Trophoblast cell (in vitro differentiated cells and primary cell): ENCODE measurements around the gene DDHD1.
"Not testable (repeated sequence)": the region's sequence is repeated elsewhere in the genome, so short reads cannot be mapped to it uniquely, and the experiment has no call there.

Experiments
- DNase-seq, 2 donors: peaks; one replicate each; pipeline ENCODE4 v3.0.0-alpha.2; 2016
- H2AFZ ChIP-seq: 2 replicates; pipeline ENCODE4 v1.6.1; 2013; ENCODE audit warnings: low read length, moderate library complexity, mild to moderate bottlenecking; ENCODE audit not compliant: insufficient read depth, poor library complexity
- H2AK5ac ChIP-seq: 2 replicates; pipeline ENCODE4 v1.6.1; 2013; ENCODE audit warnings: mild to moderate bottlenecking, low read length
- H2BK120ac ChIP-seq: 2 replicates; pipeline ENCODE4 v1.6.1; 2013; ENCODE audit warnings: low read length, mild to moderate bottlenecking, moderate library complexity; ENCODE audit not compliant: insufficient read depth, poor library complexity
- H2BK12ac ChIP-seq: 2 replicates; pipeline ENCODE4 v1.6.1; 2013; ENCODE audit warnings: mild to moderate bottlenecking, low read length, moderate library complexity
- H2BK5ac ChIP-seq: 2 replicates; pipeline ENCODE4 v1.6.1; 2013; ENCODE audit warnings: low read length, low read depth, moderate library complexity, mild to moderate bottlenecking; ENCODE audit not compliant: poor library complexity
- H3K14ac ChIP-seq: 2 replicates; pipeline ENCODE4 v1.6.1; 2013; ENCODE audit warnings: mild to moderate bottlenecking, low read length
- H3K18ac ChIP-seq: 2 replicates; pipeline ENCODE4 v1.6.1; 2013; ENCODE audit warnings: mild to moderate bottlenecking, low read length
- H3K23ac ChIP-seq: 2 replicates; pipeline ENCODE4 v1.6.1; 2013; ENCODE audit warnings: low read length
- H3K27ac ChIP-seq: 2 replicates; pipeline ENCODE4 v1.5.1; 2013; ENCODE audit warnings: low read depth, mild to moderate bottlenecking, inconsistent platforms, low read length, moderate library complexity
- H3K27me3 ChIP-seq: 2 replicates; pipeline ENCODE4 v1.6.1; 2013; ENCODE audit warnings: inconsistent platforms, mild to moderate bottlenecking, low read length, moderate library complexity; ENCODE audit not compliant: insufficient read depth
- H3K36me3 ChIP-seq, 2 experiments: 1 replicate in 1 of 2; 2 replicates in 1 of 2; pipeline ENCODE4 v1.6.1; 2013; ENCODE audit warnings: low read length in 2 of 2, mild to moderate bottlenecking in 2 of 2, moderate library complexity in 1 of 2; ENCODE audit not compliant: insufficient read depth in 2 of 2, control insufficient read depth in 1 of 2
- H3K4ac ChIP-seq: 2 replicates; pipeline ENCODE4 v1.6.1; 2013; ENCODE audit warnings: low read depth, mild to moderate bottlenecking, low read length, moderate library complexity
- H3K4me1 ChIP-seq, 2 experiments: 1 replicate in 1 of 2; 2 replicates in 1 of 2; pipeline ENCODE4 v1.6.1; 2013; ENCODE audit warnings: low read length in 2 of 2, mild to moderate bottlenecking in 2 of 2, moderate library complexity in 1 of 2; ENCODE audit not compliant: insufficient read depth in 2 of 2, control insufficient read depth in 1 of 2
- H3K4me2 ChIP-seq: 2 replicates; pipeline ENCODE4 v1.6.1; 2013; ENCODE audit warnings: inconsistent platforms, mild to moderate bottlenecking, low read length, moderate library complexity
- H3K4me3 ChIP-seq: 2 replicates; pipeline ENCODE4 v1.5.1; 2013; ENCODE audit warnings: mild to moderate bottlenecking, low read depth, low read length, inconsistent platforms
- H3K79me1 ChIP-seq: one replicate; pipeline ENCODE4 v1.6.1; 2013; ENCODE audit warnings: low read length
- H3K79me2 ChIP-seq: 2 replicates; pipeline ENCODE4 v1.6.1; 2013; ENCODE audit warnings: low read length, mild to moderate bottlenecking; ENCODE audit not compliant: control insufficient read depth, insufficient read depth, poor library complexity
- H3K9ac ChIP-seq: 2 replicates; pipeline ENCODE4 v1.6.1; 2013; ENCODE audit warnings: mild to moderate bottlenecking, low read length
- H3K9me3 ChIP-seq: 2 replicates; pipeline ENCODE4 v1.6.1; 2013; ENCODE audit warnings: low read depth, mild to moderate bottlenecking, control low read depth, inconsistent platforms, low read length; ENCODE audit not compliant: insufficient read depth
- H4K12ac ChIP-seq: 2 replicates; pipeline ENCODE4 v1.6.1; 2013; ENCODE audit warnings: low read depth, mild to moderate bottlenecking, low read length, moderate library complexity
- H4K8ac ChIP-seq: 2 replicates; pipeline ENCODE4 v1.6.1; 2013; ENCODE audit warnings: low read depth, mild to moderate bottlenecking, low read length, moderate library complexity
- H4K91ac ChIP-seq: one replicate; pipeline ENCODE4 v1.6.1; 2013; ENCODE audit warnings: low read depth, mild to moderate bottlenecking, low read length, moderate library complexity
- WGBS: extraction: QIAGEN DNeasy Blood & Tissue Kit; methylation state at CpG from one replicate; pipeline ENCODE4 v1.1.7; 2013; ENCODE audit warnings: missing lambda C conversion rate; ENCODE audit not compliant: insufficient read length, insufficient coverage; ENCODE audit errors: extremely low coverage; 5-methylcytosine and 5-hydroxymethylcytosine counted together

DDHD1 gene

DNA sequence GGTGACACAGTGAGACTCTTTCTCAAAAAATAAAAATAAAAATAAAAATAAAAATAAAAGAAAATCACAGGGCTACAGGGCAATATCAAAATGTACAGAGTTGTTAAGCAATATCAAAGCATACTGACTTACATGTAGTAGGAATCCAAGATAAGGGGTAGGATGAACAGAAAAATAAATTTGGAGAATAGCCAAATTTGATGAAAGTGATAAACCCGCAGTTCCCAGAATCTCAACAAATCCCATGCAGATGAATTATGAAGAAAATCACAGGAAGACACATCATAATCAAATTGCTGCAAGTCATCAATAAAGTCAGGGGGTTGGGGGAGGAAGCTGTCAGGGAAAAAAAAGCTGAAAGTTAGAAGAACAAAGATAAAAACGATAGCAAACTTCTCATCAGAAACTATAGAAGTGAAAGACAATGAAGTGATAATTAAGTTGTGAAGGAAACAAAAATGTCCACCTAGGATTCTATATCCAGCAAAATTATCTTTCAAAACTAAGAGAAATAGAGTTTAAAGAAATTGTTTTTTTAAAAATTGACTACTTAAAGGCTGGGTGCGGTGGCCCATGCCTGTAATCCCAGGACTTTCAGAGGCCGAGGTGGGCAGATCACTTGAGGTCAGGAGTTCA, 15.4 kb downstream of the DDHD1 start:
- no CpG with 5 or more reads among the region's 4 CpGs for WGBS
- no peaks in the 10 kb centered on the region for H3K79me2 ChIP-seq

DNA sequence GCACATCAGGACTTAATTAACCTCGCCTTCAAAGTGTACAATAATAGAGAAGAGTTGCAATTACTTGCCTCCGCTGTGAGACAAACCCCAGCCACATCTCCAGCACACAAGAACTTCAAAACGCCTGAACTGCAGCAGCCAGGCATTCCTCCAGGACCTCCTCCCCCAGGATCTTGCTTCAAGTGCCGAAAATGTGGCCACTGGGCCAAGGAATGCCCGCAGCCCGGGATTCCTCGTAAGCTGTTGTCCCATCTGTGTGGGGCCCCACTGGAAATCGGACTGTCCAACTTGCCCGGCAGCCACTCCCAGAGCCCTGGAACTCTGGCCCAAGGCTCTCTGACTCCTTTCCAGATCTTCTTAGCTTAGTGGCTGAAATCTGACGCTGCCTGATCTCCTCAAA, 22.6 kb downstream of the DDHD1 start:
- H3K79me1 ChIP-seq, H3K9ac ChIP-seq, H2BK5ac ChIP-seq, H3K9me3 ChIP-seq, H3K27ac ChIP-seq, H3K4me3 ChIP-seq, H3K4me1 ChIP-seq, H3K79me2 ChIP-seq, H2BK12ac ChIP-seq, H4K8ac ChIP-seq, H3K23ac ChIP-seq, H3K27me3 ChIP-seq, H4K12ac ChIP-seq, H2AFZ ChIP-seq, H3K18ac ChIP-seq, H4K91ac ChIP-seq, H3K14ac ChIP-seq, H2BK120ac ChIP-seq, H3K4ac ChIP-seq, H3K4me2 ChIP-seq, H3K36me3 ChIP-seq, H2AK5ac ChIP-seq: not testable (repeated sequence)
- WGBS, result no CpG with 5 or more reads among the region's 10 CpGs
- peak in 1 of 2 donors; percentile 7 for DNase-seq

More for the DNA sequence above, 15.4 kb downstream of the DDHD1 start:
- Histone ChIP-seq H3K4me2 (no peak overlapping the region), H3K18ac (no peak overlapping the region), H3K14ac (no peak overlapping the region), H2BK12ac (no peak overlapping the region), H4K12ac (no peak overlapping the region), H3K4me3 (no peak overlapping the region), H3K36me3 (no peaks in the 10 kb centered on the region), H2AFZ (no peak overlapping the region), H3K4me1 (no peaks in the 10 kb centered on the region), H4K8ac (no peak overlapping the region), H3K9me3 (no peaks in the 10 kb centered on the region), H2BK120ac (no peak overlapping the region), H3K9ac (no peak overlapping the region), H3K23ac (no peak overlapping the region), H3K79me1 (no peaks in the 10 kb centered on the region), H4K91ac (no peak overlapping the region), H3K27ac (no peak overlapping the region), H3K4ac (no peak overlapping the region), H3K27me3 (no peaks in the 10 kb centered on the region), H2BK5ac (no peak overlapping the region), H2AK5ac (no peak overlapping the region)
- DNase-seq, result no peak

DNA sequence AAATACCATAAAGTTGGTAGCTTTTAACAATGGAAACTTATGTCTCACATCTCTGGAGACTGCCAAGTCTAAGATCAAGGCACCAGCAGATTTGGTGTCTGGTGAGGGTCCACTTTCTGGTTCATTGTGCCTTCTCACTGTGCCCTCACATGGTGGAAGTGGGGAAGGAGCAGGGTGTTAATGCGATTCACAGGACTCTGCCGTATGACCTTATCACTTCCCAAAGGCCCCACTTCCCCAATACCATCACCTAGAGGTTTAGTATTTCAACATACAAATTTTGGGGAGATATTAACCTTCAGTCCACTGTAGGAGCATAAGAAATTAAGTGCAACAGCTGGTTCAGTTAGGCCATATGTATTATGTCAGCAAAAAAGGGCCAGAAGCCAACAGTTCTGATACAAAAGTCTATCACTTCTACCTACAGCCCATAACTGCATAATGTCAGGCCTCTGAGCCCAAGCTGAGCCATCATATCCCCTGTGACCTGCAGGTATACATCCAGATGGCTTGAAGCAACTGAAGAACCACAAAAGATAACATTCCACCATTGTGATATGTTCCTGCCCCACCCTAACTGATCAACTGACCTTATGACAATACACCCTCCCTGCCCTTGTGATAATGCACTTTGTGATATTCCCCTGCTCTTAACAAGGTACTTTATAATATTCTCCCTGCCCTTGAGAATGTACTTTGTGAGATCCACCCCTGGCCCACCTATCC, 24.7 kb downstream of the DDHD1 start:
- Histone ChIP-seq H3K9me3 (no peaks in the 10 kb centered on the region), H3K4ac (no peak overlapping the region), H3K14ac (no peak overlapping the region), H3K4me3 (no peak overlapping the region), H3K36me3 (no peaks in the 10 kb centered on the region), H4K91ac (no peak overlapping the region), H3K79me1 (no peaks in the 10 kb centered on the region), H4K12ac (no peak overlapping the region), H2AK5ac (no peak overlapping the region), H3K79me2 (no peaks in the 10 kb centered on the region), H3K4me1 (no peaks in the 10 kb centered on the region), H3K4me2 (no peak overlapping the region), H3K27ac (no peak overlapping the region), H3K18ac (no peak overlapping the region), H3K23ac (no peak overlapping the region), H2BK120ac (no peak overlapping the region), H4K8ac (no peak overlapping the region), H3K9ac (no peak overlapping the region), H2AFZ (no peak overlapping the region), H2BK12ac (no peak overlapping the region), H2BK5ac (no peak overlapping the region), H3K27me3 (no peaks in the 10 kb centered on the region)
- no peak for DNase-seq
- WGBS, result no CpG with 5 or more reads among the region's 2 CpGs

DNA sequence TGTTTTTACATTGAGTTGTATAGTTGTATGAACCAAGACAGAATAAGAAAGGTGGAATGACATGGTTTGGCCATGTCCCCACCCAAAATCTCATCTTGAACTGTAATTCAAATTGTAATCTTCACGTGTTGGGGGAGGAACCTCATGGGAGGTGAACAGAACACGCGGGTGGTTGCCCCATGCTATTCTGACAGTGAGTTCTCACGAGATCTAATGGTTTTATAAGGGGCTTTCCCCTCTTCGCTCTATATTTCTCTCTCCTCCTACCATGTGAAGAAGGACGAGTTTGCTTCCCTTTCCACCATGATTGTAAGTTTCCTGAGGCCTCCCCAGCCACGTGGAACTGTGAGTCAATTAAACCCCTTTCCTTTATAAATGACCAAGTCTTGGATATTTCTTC, 25.3 kb downstream of the DDHD1 start:
- Histone ChIP-seq H3K18ac (no peak overlapping the region), H3K27ac (no peak overlapping the region), H3K36me3 (no peaks in the 10 kb centered on the region), H3K4ac (no peak overlapping the region), H2BK120ac (no peak overlapping the region), H3K4me2 (no peak overlapping the region), H3K9me3 (no peaks in the 10 kb centered on the region), H3K14ac (no peak overlapping the region), H3K23ac (no peak overlapping the region), H4K91ac (no peak overlapping the region), H3K4me1 (no peaks in the 10 kb centered on the region), H3K27me3 (no peaks in the 10 kb centered on the region), H2AK5ac (no peak overlapping the region), H4K12ac (no peak overlapping the region), H3K9ac (no peak overlapping the region), H3K79me2 (no peaks in the 10 kb centered on the region), H4K8ac (no peak overlapping the region), H3K79me1 (no peaks in the 10 kb centered on the region), H2AFZ (no peak overlapping the region), H2BK5ac (no peak overlapping the region), H3K4me3 (no peak overlapping the region), H2BK12ac (no peak overlapping the region)
- DNase-seq, result no peak
- WGBS, result no CpG with 5 or more reads among the region's 7 CpGs
